Mammary epithelial cell (primary cell): ENCODE results near the gene SLC49A4.
A peak's percentile ranks its signal among the peaks of the same experiment; 100 is the strongest.

Experiments used
- CTCF ChIP-seq, 2 donors: IDR thresholded peaks in 1 of 2; conservative IDR thresholded peaks in 1 of 2; 2 replicates each; pipeline ENCODE4 v1.5.1; 2011 to 2012; ENCODE audit warnings: inconsistent platforms in 2 of 2, low read length in 2 of 2, mild to moderate bottlenecking in 2 of 2, control low read depth in 1 of 2, low read depth in 1 of 2; ENCODE audit not compliant: insufficient read depth in 1 of 2; ENCODE audit errors: extremely low read depth in 1 of 2
- EZH2 ChIP-seq: IDR thresholded peaks from 2 replicates; pipeline ENCODE4 v1.6.1; 2012; ENCODE audit warnings: low read length, inconsistent platforms, borderline replicate concordance

- TF ChIP-seq CTCF (conservative IDR thresholded peaks at IDR 0.05 in 1 of 2, IDR thresholded peaks at IDR 0.05 in 1 of 2; ENCODE audit: extremely low read depth in 1 of 2, insufficient read depth in 1 of 2, low read depth in 1 of 2, low read length in 2 of 2) (peak; percentile 93 to 98), EZH2 (no peak)
Measured at GRCh38 chr3:122754929-122755328, 39.9 kb upstream of the SLC49A4 start.
